DMS153 treated with DMSO at 0.1 percent for 48 hours (cell line): ENCODE results near the gene ORC6.

Experiments used
- DNase-seq: peaks from one replicate; lab custom pipeline; 2025; ENCODE audit not compliant: unreplicated experiment; lab: John Stamatoyannopoulos, UW

Gene ORC6

DNA sequence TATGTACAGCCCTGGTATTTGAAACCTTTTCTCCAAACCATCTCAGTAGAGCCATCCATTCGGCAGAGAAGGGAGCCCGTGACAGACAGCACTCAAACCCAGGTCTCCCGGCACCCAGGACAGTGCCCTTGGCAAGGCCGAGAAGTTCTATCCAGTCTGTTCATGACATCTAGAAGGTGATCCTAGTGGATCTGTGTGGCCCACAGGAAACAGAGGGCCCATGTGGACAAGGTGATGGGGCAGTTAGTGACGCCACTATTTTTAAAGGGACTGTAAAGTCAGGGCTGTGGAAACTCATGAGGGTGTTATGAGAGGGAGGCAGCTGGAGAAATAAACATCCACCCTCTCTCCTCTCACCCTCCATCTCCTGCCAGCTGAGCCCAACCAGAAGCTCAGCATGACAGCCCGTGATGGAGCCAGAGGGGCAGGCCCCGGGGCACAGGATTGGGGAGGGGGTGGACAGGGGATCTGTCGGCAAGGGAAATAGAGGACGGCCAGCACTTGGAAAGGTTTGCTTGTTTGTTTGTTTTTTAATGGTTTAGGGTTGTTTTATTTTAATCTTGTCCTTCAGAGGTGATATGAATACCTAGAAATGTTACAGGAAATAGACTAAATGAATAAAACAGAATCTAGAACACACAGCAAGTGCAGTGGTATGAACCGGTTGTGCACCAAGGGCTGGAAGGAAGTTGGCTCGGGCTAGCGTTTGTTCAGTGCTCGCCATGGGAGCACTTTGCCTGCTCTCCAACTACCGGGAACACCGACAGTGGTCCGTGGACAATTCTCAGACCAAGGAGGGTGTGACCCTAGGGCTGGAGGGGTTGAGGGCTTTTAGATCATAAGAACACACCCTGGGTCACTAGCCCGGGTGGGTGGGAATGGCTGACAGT is 41.6 kb downstream of the ORC6 start:
- DNase-seq: no peak

DNA sequence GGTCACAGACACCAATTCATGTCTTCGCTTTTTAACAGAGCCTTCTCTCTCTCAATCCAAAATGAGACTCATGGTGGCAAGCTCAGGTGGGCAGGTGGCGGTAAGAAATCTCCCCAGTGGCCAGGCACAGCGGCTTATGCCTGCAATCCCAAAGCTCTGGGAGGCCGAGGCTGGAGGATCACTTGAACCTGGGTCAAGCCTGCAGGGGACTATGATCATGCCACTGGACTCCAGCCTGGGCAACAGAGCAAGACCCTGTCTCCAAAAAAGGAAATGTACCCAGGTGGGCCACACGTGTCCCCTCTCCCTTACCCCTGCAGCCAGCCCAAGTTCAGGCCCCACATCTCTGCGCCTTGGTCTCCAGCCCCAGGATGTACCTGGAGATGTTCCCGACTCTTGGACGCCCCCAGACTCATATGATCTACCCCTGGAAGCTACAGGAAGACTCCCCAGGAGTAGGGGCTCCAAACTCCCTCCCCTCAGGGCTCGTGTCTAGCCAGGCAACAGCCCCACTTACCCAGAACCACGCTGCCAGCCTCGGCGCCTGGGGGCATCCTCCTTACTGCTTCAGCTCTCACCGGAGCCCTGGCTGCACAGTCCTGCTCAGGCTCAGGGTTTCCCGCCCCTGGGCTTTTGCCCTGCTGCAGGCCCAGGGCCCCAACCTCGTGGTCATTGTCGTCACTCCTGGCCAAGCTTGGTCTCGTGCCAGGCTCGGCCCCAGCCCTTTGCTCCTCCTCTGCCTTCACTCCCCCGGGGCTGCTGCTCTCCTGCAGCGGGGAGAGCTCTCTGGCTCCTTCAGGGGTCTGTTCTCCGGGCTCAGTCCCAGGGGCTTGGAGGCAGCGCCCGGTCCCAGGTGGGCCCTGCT is 42.5 kb downstream of the ORC6 start:
- DNase-seq: no peak

DNA sequence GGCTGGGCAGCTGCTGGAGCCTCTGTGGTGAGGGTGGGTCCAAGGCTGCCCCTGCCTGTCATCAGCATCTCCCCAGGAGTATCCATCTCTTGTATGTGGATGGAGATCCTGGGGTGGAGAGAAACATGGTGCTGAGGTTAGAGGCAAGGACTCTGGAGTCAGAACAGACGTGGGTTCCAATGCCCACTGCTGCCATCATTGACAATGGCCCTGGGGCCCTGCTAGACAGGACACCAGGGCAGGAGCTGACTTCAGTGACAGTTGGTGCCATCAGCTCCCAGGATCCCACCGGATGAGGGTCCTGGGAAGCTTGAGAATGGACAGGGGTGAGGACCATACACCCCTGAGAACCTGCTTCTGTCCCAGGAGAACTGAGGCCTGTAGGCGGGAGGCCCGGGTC is 43.1 kb downstream of the ORC6 start:
- DNase-seq: no peak

DNA sequence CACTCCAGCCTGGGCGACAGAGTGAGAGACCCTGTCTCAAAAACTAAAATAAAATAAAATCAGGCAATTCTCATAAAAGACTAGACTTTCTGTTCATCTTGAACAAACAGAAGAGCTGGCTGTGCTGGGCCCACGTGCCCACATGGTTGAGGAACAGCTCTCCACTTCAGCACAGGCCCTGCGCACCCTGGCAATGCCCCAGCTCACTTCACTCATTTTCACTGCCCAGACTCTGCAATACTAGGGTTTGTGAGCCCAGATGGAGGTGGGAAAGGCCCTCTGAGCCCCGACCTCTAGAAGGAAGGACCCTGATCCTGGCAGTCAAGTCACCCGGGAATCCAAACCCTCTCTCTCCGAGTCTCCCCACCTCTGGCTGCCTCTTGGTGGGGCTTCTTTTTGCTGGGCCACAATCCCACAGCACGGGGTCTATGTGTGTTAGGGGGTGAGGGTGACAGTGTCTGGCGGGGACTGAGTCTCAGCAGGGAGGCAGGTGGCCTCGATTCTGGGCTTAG is 43.9 kb downstream of the ORC6 start:
- DNase-seq: no peak

DNA sequence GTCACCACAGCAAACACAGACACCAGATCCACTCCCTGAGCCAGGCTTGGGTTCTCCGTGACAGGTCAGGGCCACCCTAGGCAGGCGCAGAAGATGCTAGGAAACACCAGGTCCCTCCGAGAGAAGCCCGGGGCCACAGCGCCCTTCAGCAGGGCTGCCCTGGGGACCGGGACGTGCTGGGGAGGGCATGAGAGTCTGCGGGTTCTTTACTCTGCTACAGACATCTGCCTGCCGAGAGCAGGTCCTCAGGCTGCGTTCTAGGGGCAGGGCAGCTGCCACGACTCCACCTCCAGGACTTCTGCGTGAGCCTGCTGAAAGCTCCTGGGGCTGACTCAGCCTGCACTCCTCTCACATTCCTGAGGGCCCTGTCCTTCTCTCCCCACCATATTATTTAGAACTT is 47.2 kb downstream of the ORC6 start:
- DNase-seq: no peak

DNA sequence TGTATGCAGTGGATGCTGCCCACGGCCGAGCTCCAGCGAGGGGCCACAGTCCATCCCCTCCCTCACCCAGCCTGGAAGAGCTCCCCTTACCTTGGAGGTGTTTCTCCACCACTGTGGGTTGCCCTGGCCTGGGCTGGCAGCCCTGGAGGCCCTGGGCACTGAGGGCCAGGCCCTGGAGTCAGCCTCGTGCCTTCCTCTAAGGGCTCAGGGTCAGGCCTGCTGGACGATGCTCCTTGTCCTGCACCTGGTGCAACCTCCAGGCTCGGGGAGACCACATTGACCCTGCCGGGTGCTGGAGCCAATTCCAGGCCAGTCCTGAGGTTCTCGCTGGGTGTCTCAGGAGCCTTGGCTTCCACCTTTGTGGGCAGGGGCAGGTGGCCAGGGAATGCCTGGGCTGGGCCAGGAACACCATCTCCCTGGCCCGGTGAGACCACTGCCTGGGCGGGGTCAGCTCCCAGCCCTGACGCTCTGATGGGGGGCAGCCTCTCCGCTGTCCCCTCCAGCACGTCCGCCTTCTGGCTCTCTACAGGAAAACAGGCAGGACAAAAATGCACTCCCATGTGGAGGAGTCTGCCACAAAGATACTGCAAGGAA is 48.3 kb downstream of the ORC6 start:
- no peak for DNase-seq

DNA sequence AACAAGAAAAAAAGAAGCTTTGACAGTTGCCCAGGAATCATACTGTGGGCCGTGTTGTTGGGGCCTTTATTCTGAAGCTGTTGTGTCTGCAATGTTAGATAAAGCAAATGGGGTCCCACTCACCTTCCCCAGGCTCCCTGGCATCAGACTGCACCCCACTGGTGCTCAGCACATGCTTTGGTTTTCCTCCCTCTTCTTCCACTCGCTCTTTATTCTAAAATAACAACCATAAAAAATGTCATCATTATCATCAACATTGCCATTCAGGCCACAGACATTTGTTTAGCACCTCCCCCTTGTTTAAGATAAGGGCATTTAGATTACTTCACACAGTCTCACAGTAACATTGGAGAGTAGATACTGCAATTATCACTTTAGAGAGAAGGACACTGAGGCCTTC is 50.5 kb downstream of the ORC6 start:
- DNase-seq: no peak

DNA sequence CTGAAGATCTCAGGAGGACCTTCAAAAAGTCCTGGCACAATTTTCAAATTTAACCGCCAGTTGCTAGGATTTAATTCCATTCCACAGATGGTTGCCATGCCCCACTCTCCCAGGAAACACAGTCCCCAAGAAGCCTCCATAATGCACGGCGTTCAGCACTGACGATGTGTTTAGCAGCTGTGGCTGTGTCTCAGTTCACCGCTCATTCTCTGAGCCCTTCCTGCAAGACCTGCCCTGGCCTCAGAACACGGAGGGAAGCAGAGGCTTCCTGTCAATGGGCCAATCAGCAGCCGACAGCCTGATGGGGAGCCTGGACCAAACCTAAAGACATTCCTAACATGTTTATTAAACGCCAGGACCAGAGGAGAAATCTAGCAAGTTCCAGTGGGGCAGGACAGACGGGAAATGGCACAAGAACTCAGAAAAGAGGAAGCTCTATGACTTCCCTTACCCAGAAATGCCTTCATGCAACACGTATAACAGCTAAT is 53.8 kb downstream of the ORC6 start:
- DNase-seq: no peak

DNA sequence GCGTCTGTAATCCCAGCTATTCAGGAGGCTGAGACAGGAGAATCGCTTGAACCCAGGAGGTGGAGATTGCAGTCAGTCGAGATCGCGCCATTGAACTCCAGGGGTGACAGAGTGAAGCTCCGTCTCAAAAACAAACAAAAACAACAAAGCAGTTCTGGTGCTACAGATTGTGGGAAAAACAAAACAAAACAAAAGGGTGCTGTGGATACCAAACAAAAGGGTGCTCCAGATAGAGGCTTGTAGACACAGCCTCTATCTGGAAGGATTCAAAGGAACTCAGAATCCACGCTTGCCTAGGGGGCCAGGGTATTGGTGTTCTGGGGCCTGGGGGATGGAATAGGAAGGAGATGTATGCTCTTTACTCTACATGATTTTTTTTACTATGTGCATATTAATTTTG is 56.2 kb downstream of the ORC6 start:
- no peak for DNase-seq

DNA sequence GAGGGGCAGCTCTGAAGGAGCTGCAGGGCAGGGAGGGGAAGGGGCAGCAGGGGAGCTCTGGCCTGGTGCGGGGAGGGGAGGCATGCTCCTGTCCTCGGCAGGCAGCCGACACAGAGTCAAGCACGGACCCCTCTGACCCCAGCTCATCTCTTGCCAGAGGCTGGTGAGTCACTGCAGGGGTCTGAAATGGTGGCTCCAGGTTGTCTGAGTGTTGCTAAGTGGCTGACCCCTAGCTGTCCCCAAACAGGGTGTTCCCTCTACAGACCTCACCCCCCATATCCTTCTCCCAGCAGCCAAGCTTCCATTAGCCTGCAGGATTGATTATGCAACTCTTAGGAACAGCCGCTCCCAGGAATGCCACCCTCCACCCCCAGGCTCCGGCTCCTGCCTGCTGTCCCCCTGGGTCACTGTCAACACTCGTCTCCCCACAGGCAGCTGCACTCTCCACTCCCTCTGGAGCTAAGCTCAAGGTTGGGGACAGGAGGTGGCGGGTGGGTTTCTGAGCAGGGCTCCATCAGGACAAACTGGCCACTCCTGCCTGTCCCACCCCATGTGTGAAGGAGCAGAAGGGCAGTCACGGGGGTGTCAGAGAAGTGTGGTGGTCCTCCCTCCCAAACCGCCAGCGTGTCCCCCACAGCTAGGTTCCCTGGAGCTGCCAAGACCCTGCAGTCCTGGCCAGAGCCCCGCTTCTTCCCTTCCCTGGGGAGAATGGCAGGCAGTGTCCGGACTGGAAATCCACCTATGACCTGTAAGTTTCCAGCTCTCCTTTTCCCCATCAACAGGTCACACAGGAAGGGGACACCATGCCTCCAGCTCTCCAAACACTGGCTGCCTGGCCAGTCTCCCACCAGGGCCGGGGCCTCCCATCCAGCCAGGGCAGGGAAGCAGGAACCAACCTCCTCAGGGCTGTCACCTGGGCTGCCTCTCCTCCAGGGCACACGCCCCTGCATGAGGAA is 57.6 kb downstream of the ORC6 start:
- no peak for DNase-seq
